ENCODE data around the gene PLEKHG5. TPM values are rescaled to one million over a fixed set of nuclear protein-coding genes. Genes with fewer than 3 reads are reported as not detected.

Gene PLEKHG5
- polyA plus RNA-seq, 3 donors, result 0.03 TPM; not detected in 2

DNA sequence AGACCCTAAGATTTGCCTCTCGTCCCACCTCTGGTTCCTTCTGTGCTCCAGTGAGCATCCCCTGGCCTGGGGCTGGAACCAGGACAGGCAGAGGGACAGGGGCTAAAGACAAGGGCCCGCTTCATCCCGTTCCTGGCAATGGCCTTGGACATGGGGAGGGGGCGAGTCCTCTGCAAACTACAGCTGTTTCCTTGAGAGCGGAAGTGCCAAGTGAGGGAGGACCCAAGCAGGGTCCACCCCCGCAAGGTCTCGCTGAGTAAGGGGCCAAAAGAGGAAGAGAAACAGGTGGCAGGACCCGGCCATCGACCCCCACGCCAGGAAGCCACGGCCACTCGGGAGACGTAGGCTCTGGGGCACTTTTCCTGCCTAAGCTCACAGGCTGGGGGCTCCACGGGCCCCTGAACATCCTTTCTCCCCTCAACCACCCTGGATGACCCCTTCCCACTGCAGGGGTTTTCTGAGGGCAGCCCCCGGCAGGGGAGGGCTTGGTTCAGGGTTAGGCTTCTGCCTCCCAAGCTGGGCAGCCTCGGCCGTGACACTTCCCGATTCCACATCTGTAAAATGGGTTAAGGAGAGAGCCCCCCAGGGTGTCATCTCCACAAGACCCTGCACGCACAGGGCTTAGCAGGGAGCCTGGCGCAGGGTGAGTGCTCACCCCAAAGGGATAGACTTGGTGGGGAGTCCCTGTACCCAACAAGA, 17.9 kb upstream of the PLEKHG5 start:
- no peaks in the 10 kb centered on the region for H3K79me2 ChIP-seq (ENCODE audit: insufficient read depth, low read length)
- H3K36me3 Mint-ChIP-seq, result no peaks in the 10 kb centered on the region
- intact Hi-C loops (cut with micrococcal nuclease), result no loop called here
- H3K4me3 Mint-ChIP-seq, result no peak overlapping the region
- no peaks in the 10 kb centered on the region for H4K20me1 ChIP-seq (ENCODE audit: insufficient read depth, low read length)
- H3K4me3 ChIP-seq (replicated peaks in 1 of 3; ENCODE audit: low read depth in 2 of 3, low read length in 3 of 3), result no peak overlapping the region
- H3K27ac ChIP-seq (ENCODE audit: low read depth in 1 of 2, low read length in 2 of 2), result no peak overlapping the region
- 23% methylated on average over 16 of the region's 20 CpGs for WGBS (ENCODE audit: insufficient coverage)
- H3K4me2 ChIP-seq (replicated peaks; ENCODE audit: extremely low read depth, low read length, poor library complexity, severe bottlenecking), result no peak overlapping the region
- TF ChIP-seq, protein P1, sequence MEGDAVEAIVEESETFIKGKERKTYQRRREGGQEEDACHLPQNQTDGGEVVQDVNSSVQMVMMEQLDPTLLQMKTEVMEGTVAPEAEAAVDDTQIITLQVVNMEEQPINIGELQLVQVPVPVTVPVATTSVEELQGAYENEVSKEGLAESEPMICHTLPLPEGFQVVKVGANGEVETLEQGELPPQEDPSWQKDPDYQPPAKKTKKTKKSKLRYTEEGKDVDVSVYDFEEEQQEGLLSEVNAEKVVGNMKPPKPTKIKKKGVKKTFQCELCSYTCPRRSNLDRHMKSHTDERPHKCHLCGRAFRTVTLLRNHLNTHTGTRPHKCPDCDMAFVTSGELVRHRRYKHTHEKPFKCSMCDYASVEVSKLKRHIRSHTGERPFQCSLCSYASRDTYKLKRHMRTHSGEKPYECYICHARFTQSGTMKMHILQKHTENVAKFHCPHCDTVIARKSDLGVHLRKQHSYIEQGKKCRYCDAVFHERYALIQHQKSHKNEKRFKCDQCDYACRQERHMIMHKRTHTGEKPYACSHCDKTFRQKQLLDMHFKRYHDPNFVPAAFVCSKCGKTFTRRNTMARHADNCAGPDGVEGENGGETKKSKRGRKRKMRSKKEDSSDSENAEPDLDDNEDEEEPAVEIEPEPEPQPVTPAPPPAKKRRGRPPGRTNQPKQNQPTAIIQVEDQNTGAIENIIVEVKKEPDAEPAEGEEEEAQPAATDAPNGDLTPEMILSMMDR (IDR thresholded peaks at IDR 0.05), result no peak
- H3K27me3 ChIP-seq (ENCODE audit: control insufficient read depth in 2 of 2, insufficient read depth in 2 of 2, low read length in 2 of 2), result no peaks in the 10 kb centered on the region
- no peak overlapping the region for H2AFZ ChIP-seq (ENCODE audit: insufficient read depth, low read depth, low read length, poor library complexity, severe bottlenecking)
- H3K4me1 ChIP-seq (ENCODE audit: control insufficient read depth in 1 of 2, insufficient read depth in 2 of 2, low read length in 2 of 2), result peaks cover 0 to 3% of the 10 kb centered on the region in 2 donors
- no peaks in the 10 kb centered on the region for H3K9me3 Mint-ChIP-seq
- H3K9me3 ChIP-seq (replicated peaks in 1 of 2; ENCODE audit: control insufficient read depth in 1 of 2, insufficient read depth in 1 of 2, low read length in 2 of 2), result no peaks in the 10 kb centered on the region
- no peak overlapping the region for H3K27ac Mint-ChIP-seq
- no peaks in the 10 kb centered on the region for H3K36me3 ChIP-seq (replicated peaks in 1 of 2; ENCODE audit: control insufficient read depth in 1 of 2, insufficient read depth in 2 of 2, low read length in 2 of 2)
- DNase-seq, result no peak
- no peak overlapping the region for H3K9ac ChIP-seq (ENCODE audit: insufficient read depth, low read length, poor library complexity, severe bottlenecking)
- peaks cover 1 to 5% (median 5%) of the 10 kb centered on the region in 3 donors for H3K27me3 Mint-ChIP-seq (ENCODE audit: low read depth in 3 of 3)
- peaks cover 2% of the 10 kb centered on the region for H3K4me1 Mint-ChIP-seq

DNA sequence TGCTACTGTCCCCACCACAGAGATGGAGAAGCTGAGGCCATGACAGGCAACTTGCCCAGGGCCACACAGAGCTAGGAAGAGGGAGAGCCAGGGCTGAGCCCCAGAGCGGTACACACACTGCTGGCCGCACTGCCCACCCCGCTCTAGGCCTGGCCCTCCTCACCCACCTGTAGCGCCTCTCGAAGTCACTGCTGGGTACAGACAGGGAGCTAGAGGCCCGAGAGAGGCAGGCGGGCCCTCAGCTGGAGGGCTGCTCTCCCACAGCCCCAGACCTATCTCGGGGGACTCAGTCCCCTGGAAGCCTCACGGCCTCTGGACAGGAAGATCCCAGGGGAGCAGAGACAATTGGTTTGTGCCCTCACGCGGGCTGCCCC, 17.3 kb upstream of the PLEKHG5 start:
- Mint-ChIP-seq H3K9me3 (no peaks in the 10 kb centered on the region), H3K27me3 (ENCODE audit: low read depth in 3 of 3) (peaks cover 1 to 5% (median 5%) of the 10 kb centered on the region in 3 donors), H3K4me1 (peaks cover 2% of the 10 kb centered on the region), H3K4me3 (no peak overlapping the region), H3K36me3 (no peaks in the 10 kb centered on the region), H3K27ac (no peak overlapping the region)
- no peaks in the 10 kb centered on the region for H3K79me2 ChIP-seq (ENCODE audit: insufficient read depth, low read length)
- peaks cover 0 to 3% of the 10 kb centered on the region in 2 donors for H3K4me1 ChIP-seq (ENCODE audit: control insufficient read depth in 1 of 2, insufficient read depth in 2 of 2, low read length in 2 of 2)
- DNase-seq, result no peak
- H3K9ac ChIP-seq (ENCODE audit: insufficient read depth, low read length, poor library complexity, severe bottlenecking), result no peak overlapping the region
- intact Hi-C loops (cut with micrococcal nuclease), result no loop called here
- no peak overlapping the region for H3K27ac ChIP-seq (ENCODE audit: low read depth in 1 of 2, low read length in 2 of 2)
- H2AFZ ChIP-seq (ENCODE audit: insufficient read depth, low read depth, low read length, poor library complexity, severe bottlenecking), result no peak overlapping the region
- no peak overlapping the region for H3K4me2 ChIP-seq (replicated peaks; ENCODE audit: extremely low read depth, low read length, poor library complexity, severe bottlenecking)
- no peaks in the 10 kb centered on the region for H3K36me3 ChIP-seq (replicated peaks in 1 of 2; ENCODE audit: control insufficient read depth in 1 of 2, insufficient read depth in 2 of 2, low read length in 2 of 2)
- H3K4me3 ChIP-seq (replicated peaks in 1 of 3; ENCODE audit: low read depth in 2 of 3, low read length in 3 of 3), result no peak overlapping the region
- WGBS (ENCODE audit: insufficient coverage), result 89% methylated on average over 11 of the region's 11 CpGs
- no peaks in the 10 kb centered on the region for H4K20me1 ChIP-seq (ENCODE audit: insufficient read depth, low read length)
- H3K9me3 ChIP-seq (replicated peaks in 1 of 2; ENCODE audit: control insufficient read depth in 1 of 2, insufficient read depth in 1 of 2, low read length in 2 of 2), result no peaks in the 10 kb centered on the region
- no peaks in the 10 kb centered on the region for H3K27me3 ChIP-seq (ENCODE audit: control insufficient read depth in 2 of 2, insufficient read depth in 2 of 2, low read length in 2 of 2)
- TF ChIP-seq, protein P1 (IDR thresholded peaks at IDR 0.05), result no peak

Data from CD14-positive monocyte (primary cell).